GM21515 (cell line): ENCODE measurements around the gene TMEM175.
"Not testable (repeated sequence)": the region's sequence is repeated elsewhere in the genome, so short reads cannot be mapped to it uniquely, and the experiment has no call there.

Source experiments
- ATAC-seq: cut with Tn5 transposase; IDR thresholded peaks from one replicate; pipeline ENCODE4 v1.9.1; 2021; ENCODE audit not compliant: unreplicated experiment

Gene TMEM175

DNA sequence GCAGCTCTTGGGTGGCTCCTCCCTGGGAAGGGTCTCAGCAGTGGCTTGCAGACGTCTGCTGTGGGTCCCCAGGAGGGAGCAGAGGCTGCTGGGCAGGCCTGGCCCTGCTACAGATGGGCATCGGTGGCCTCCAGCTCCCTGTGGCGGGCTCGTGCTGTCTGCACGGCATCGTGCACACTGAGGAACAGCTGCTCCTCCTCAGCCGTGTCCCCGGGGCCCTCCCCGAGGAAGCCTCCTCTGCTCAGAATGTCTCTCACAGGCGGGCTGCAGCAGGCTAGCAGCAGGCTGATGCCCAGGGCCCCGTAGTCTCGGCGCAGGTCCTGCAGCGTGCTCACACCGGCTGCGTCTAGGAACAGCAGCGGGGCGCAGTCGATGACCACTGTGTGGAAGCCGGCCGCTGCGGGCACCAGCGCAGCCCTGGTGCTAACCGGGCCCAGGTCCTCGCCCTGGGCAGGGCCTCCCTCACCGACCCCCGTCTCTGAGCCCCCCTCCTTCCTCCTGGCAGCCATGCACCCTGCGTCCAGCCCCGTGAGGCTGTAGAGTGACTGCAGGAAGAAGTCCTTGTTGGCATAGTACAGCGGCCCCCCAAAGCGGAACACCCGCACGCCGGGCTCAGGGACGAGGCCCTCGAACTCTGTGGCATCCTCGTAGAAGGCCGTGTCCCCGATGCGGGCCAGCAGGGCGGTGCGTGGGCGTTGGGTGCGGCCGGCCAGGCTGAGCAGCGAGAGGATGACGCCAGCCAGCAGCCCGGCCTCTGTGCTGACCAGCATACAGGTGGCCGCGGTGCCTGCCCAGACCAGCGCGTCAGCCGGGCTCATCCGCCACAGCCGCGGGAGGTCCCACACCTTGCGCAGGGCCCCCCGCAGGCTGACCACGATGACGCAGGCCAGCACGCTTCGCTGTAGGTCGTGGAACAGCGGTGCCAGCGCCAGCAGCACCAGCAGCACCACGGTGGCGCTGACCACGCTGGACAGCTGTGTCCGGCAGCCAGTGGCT is 56.8 kb downstream of the TMEM175 start:
- no peak for ATAC-seq

- no peak for ATAC-seq
These were observed 57.6 kb downstream of the TMEM175 start for GRCh38 chr4:989722-990471.

- ATAC-seq = no peak
These were observed 58.6 kb downstream of the TMEM175 start for GRCh38 chr4:990746-991367.

GRCh38 chr4:991451-992296 is 59.4 kb downstream of the TMEM175 start:
- no peak for ATAC-seq

GRCh38 chr4:992297-993110 is 60.2 kb downstream of the TMEM175 start:
- ATAC-seq = no peak

DNA sequence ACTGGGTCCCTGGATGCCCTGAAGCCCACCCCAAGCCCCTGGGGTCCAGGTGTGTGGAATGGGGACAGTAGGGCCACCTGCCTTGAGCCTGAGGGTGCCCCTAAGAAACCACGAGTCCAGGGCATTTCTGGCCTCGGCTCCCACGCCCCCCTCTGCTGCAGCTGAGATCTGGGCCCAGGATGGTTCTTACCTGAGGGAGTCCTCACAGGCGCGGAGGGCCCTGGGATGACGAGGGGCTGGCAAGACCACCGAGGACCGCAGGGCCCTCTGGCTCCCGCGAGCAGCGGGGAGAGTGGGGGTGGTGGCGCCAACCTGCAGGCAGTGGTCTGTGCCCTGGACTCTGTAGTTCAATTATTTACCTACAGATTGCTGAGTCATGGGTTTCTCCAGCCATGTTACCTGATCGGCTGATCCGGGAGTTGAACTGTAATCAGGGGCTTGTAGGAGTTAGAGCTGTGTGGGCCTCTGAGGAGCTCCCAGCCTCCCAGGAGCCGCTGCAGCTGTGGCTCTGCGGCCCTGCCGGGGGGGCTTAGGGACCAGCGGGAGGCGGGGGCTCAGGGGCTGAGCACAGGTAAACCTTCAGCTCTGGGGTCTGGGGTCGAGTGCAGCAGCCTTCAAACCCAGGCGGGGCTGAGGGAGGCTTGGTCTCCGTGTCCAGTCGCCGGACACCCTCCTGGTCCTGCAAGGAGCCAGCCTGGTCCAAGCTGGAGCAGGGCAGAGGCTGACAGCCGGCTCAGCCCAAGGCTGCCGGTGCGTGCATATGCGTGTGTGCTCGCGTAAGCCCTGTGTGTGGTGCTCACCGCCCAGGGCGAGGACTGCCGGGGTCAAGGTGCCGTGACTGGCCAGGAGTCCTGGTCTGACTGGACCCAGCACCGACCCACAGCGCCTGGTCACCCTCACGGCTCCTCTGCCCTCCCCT is 61.1 kb downstream of the TMEM175 start, which contains the start of gene SLC26A1:
TSS of gene SLC26A1 (minus strand) at position 294 of the 919 bp plus-strand sequence. CDS start 1,701 bp downstream, outside the sequence.
- ATAC-seq = no peak

DNA sequence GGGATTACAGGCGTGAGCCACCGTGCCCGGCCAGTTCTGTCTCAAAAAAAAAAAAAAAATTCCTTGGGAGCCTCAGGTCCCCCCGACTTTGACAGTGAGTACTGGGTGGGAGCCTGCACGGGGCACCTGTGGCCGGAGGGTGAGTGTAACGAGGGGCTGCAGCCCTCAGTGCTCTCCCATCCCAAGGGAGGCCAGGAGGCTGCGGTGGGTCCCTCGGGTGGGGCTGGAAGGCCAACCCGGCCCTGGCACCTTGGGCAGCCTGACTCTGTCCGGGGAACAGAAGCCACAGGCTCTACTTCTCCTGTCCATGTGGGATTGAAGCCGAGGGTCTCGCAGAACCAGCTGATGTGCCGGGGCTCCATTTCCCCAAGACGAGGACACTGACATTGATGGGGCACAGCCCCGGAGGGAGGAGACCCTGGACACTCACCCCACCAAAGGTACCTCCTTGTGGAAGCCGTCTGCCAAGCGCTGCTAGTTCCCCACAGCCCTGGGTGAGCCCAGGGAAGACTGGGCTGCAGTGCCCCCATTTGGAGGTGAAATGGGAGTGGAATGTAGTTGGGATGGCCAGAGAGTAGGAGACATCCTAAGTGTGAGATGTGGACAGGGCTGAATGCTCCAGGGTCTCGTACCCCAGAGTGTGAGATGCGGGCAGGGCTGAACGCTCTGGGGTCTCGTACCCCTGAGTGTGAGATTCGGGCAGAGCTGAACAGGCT is 63.2 kb downstream of the TMEM175 start:
- no peak for ATAC-seq

GRCh38 chr4:996030-996996 is 64.1 kb downstream of the TMEM175 start:
- no peak for ATAC-seq

GRCh38 chr4:996997-997374 is 64.7 kb downstream of the TMEM175 start:
- ATAC-seq = no peak

GRCh38 chr4:997375-998071 is 65.3 kb downstream of the TMEM175 start:
- no peak for ATAC-seq

DNA sequence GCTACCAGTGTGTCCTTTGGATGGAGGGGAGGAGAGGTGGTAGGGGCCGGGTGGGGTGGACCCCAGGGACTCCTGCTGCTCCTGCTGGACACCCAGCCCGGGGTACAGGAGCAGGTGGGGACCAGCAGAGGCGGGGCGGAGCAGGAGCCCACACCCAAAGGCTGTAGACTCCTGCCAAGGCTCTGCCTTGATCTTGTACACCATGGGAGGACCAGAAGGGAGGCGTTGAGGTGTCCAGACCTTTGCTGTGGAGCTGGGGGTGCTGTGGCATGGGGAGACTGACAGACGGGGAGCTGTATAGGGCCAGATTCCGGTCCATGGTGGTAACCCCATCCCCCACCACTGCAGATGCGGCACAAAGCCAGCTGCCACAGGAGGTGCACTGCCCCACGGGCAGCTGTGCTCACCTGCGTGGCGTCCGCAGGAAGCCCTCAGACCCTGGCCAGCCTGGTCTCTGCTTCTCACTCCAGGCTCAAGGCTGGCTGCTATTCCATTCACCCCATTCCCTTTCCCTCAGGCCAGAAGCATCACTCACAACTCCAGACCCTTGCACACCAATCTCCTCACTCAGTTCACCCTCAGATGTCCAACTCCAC is 65.9 kb downstream of the TMEM175 start:
- ATAC-seq = no peak

- not testable (repeated sequence) for ATAC-seq
These were observed 67.1 kb downstream of the TMEM175 start for GRCh38 chr4:999240-999863.

DNA sequence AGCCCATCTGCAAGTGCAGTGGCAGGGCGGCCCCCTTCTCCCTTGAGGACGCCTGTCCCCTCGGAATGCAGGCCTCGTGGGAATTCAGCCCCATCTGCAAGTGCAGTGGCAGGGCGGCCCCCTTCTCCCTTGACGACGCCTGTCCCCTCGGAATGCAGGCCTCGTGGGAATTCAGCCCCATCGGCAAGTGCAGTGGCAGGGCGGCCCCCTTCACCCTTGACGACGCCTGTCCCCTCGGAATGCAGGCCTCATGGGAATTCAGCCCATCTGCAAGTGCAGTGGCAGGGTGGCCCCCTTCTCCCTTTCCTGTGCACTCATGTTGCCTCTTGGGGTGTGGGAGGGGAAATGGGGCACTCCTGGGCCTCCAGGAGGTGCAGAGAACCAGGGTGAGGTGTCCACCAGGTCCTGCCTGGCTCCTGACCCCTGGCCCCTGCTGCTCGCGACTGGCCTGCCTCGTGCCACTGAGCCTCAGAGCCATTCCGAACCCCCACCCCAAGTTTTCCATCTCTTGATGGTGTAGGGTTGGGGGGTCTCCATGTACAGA is 67.7 kb downstream of the TMEM175 start:
- no peak for ATAC-seq

DNA sequence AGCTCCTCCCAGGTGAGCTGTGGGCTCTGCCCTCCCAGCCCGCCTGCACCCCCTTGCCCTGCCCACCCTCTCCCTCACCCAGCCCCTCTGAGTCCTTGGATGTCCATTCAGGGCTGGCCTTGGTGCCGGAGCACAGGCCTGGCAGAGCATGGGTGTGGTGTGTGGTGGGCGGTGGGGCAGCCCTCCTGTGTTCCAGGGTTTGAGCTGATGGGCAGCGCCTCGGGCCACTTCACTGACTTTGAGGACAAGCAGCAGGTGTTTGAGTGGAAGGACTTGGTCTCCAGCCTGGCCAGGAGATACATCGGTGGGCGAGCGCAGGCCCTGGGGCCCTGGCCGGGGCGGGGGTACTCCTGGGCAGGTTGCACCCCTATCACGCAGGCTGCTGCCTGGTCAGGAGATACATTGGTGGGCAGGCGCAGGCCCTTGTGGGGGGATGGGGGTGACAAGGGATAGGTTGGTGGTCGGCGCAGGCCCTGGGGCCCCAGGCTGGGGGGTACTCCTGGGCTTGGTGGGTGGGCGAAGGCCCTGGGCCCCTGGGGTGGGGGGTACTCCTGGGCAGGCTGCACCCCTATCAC is 68.5 kb downstream of the TMEM175 start:
- ATAC-seq = no peak
